Transverse colon (tissue), 4 donors: ENCODE measurements around the gene HOXD10. TPM values are rescaled to one million over a fixed set of nuclear protein-coding genes. Genes with fewer than 3 reads are reported as not detected.
A peak's percentile ranks its signal among the peaks of the same experiment; 100 is the strongest.

Source experiments
- DNase-seq: peaks from one replicate; pipeline ENCODE4 v3.0.0-alpha.2; 2019
- H3K27ac ChIP-seq, 4 donors: fragments of 200-600 bp; sonication (generic); 2 replicates each; pipeline ENCODE4 v1.5.1; 2016 to 2018; ENCODE audit warnings: inconsistent platforms in 4 of 4
- H3K27me3 ChIP-seq: fragments of 200-600 bp; sonication (generic); 2 replicates; pipeline ENCODE4 v1.5.1; 2017; ENCODE audit warnings: inconsistent platforms
- H3K36me3 ChIP-seq, 4 donors: fragments of 200-600 bp; sonication (generic); 2 replicates each; pipeline ENCODE4 v1.5.1; 2017 to 2019; ENCODE audit warnings: inconsistent platforms in 4 of 4
- H3K4me1 ChIP-seq, 4 donors: fragments of 200-600 bp; sonication (generic); 2 replicates each; pipeline ENCODE4 v1.5.1; 2017 to 2020; ENCODE audit warnings: inconsistent platforms in 4 of 4
- H3K4me3 ChIP-seq, 4 donors: fragments of 200-600 bp; sonication (generic); 1 replicate in 1 of 4; 2 replicates in 3 of 4; pipeline versions ENCODE4 v1.5.1 to v1.6.1; 2017 to 2019; ENCODE audit warnings: inconsistent platforms in 4 of 4
- H3K9me3 ChIP-seq, 2 donors: fragments of 200-600 bp; sonication (generic); 2 replicates each; pipeline ENCODE4 v1.5.1; 2017 to 2019; ENCODE audit warnings: inconsistent platforms in 2 of 2
- EP300 ChIP-seq: sonication (generic); formaldehyde crosslinking; IDR thresholded peaks from one replicate; pipeline ENCODE4 v1.6.1; 2017; ENCODE audit warnings: antibody characterized with exemption, low read depth
- POLR2A ChIP-seq: fragments of 450-650 bp; IDR thresholded peaks from one replicate; pipeline ENCODE4 v1.6.1; 2016; ENCODE audit warnings: antibody characterized with exemption, mild to moderate bottlenecking, moderate library complexity
- POLR2AphosphoS5 ChIP-seq, 3 donors: sonication (generic); formaldehyde crosslinking; IDR thresholded peaks; one replicate each; pipeline ENCODE4 v1.6.1; 2016; ENCODE audit warnings: antibody characterized with exemption in 3 of 3
- WGBS, 2 donors: methylation state at CpG; one replicate each; pipeline ENCODE4 v1.1.5; 2018; ENCODE audit warnings: low coverage in 1 of 2; 5-methylcytosine and 5-hydroxymethylcytosine counted together
- in situ Hi-C, 4 donors: fragments of 200-750 bp; cut with MboI; loops; one replicate each; pipeline versions ENCODE4 v1.15.0 to v1.15.1; 2017; ENCODE audit warnings: low sequenced_read_pairs in 3 of 4, low pct_ligation_motif_present in 1 of 4, low pct_unique_long_range_greater_than_20kb in 1 of 4
- intact Hi-C: fragments of 100-400 bp; cut with DNase I; formaldehyde crosslinking; loops from one replicate; pipeline ENCODE4 v1.15.1; 2023; ENCODE audit warnings: low total_unique reads
- total RNA-seq, 4 donors: library from RNA; depleted of rRNA; stranded (reverse); fragments of >200 nt; gene quantifications; one replicate each; pipeline ENCODE4 v1.1.0, GENCODE V29; 2016
- TF ChIP-seq, protein P1 (sequence below), 5 experiments: fragments of 200-600 bp in 3 of 5; fragments of 450-650 bp in 2 of 5; sonication (generic) in 3 of 5; IDR thresholded peaks; 1 replicate in 2 of 5; 2 replicates in 3 of 5; pipeline ENCODE4 v1.5.1; 2016 to 2017; ENCODE audit warnings: antibody characterized with exemption in 5 of 5, inconsistent platforms in 3 of 5, mild to moderate bottlenecking in 2 of 5, moderate library complexity in 1 of 5

Gene HOXD10
- total RNA-seq, 4 donors from 2014 or later = 1.1 to 25.1 (median 7.6) TPM

- H3K4me3 ChIP-seq = no peak overlapping the region
- in situ Hi-C loops = loop anchor here in 3 of 4 donors (10.0 to 25.0 kb wide), 3 partner anchors 409 to 667 kb away; no protein-coding TSS in a partner anchor
Measured at GRCh38 chr2:176145085-176145969, 28.7 kb downstream of the HOXD10 start.

DNA sequence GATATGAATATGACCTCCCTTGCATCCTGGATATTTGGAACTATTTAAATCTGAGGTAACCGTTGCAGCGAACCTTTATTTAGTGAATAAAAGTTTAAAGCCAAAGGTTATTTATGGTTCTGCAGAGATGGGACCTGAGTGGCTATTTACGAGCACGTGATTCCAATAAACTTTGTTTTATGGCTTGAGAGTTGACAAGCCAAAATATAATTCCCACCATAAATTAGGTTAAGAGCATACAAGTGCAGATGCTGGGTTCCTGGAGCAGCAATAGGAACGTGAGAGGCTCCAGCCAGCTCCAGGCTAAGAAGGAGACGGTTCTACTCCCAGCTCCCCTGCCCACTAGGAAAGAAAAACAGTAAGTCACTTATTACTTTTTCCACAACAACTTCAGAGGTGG lies 29.5 kb downstream of the HOXD10 start:
- peaks cover 10% of the 10 kb centered on the region for H3K27me3 ChIP-seq
- TF ChIP-seq EP300 (no peak), POLR2A (no peak), POLR2AphosphoS5 (IDR thresholded peaks at IDR 0.05) (peak in 1 of 3 donors; percentile 51)
- TF ChIP-seq, protein P1, sequence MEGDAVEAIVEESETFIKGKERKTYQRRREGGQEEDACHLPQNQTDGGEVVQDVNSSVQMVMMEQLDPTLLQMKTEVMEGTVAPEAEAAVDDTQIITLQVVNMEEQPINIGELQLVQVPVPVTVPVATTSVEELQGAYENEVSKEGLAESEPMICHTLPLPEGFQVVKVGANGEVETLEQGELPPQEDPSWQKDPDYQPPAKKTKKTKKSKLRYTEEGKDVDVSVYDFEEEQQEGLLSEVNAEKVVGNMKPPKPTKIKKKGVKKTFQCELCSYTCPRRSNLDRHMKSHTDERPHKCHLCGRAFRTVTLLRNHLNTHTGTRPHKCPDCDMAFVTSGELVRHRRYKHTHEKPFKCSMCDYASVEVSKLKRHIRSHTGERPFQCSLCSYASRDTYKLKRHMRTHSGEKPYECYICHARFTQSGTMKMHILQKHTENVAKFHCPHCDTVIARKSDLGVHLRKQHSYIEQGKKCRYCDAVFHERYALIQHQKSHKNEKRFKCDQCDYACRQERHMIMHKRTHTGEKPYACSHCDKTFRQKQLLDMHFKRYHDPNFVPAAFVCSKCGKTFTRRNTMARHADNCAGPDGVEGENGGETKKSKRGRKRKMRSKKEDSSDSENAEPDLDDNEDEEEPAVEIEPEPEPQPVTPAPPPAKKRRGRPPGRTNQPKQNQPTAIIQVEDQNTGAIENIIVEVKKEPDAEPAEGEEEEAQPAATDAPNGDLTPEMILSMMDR (IDR thresholded peaks at IDR 0.05) = no peak
- in situ Hi-C loops (loop anchor here in 3 of 4 donors (10.0 to 25.0 kb wide), 3 partner anchors 409 to 666 kb away; no protein-coding TSS in a partner anchor), intact Hi-C loops (no loop called here)
- no peaks in the 10 kb centered on the region for H3K9me3 ChIP-seq
- no peak overlapping the region for H3K4me3 ChIP-seq
- peak overlapping the region in 1 of 4 donors; percentile 43 for H3K27ac ChIP-seq
- H3K36me3 ChIP-seq = no peaks in the 10 kb centered on the region
- peaks cover 8 to 35% (median 21%) of the 10 kb centered on the region in 4 donors for H3K4me1 ChIP-seq
- WGBS, 2 donors = 14 to 19% methylated on average over 3 to 6 of the region's 6 CpGs
- no peak for DNase-seq

More at GRCh38 chr2:176145085-176145969, 28.7 kb downstream of the HOXD10 start:
- Histone ChIP-seq H3K4me1 (peaks cover 12 to 42% (median 27%) of the 10 kb centered on the region in 4 donors), H3K9me3 (no peaks in the 10 kb centered on the region), H3K27ac (peak overlapping the region in 2 of 4 donors; percentile 15 to 43), H3K27me3 (peaks cover 16% of the 10 kb centered on the region), H3K36me3 (no peaks in the 10 kb centered on the region)
- no peak for DNase-seq
- TF ChIP-seq EP300 = no peak
- TF ChIP-seq, protein P1 (IDR thresholded peaks at IDR 0.05) = no peak
- no peak for TF ChIP-seq POLR2AphosphoS5 (IDR thresholded peaks at IDR 0.05)
- TF ChIP-seq POLR2A = no peak
- WGBS, 2 donors = 57 to 60% methylated on average over 1 to 4 of the region's 4 CpGs
- intact Hi-C loops = no loop called here

DNA sequence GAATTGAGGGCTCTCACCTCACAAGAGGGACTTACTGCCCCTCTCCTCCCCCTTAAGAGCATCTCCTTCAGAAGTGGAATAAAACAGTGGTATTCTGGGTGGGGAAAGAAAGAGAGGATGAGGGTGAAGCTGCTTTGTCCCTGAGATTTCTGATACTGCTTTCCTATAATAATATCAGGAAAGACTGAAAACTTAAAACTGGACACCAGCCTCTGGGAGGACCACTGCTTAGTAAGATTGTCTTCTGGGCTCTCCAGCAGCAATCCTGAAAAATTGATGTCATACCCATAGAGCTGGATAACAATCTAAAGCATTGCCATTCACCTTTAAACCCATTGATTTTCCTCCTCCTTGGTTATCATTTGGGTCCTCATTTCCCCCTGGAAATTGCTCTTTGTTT lies 30.1 kb downstream of the HOXD10 start:
- Histone ChIP-seq H3K27ac (no peak overlapping the region), H3K4me1 (peaks cover 8 to 32% (median 19%) of the 10 kb centered on the region in 4 donors), H3K4me3 (no peak overlapping the region), H3K9me3 (no peaks in the 10 kb centered on the region), H3K36me3 (no peaks in the 10 kb centered on the region), H3K27me3 (peaks cover 12% of the 10 kb centered on the region)
- DNase-seq = no peak
- intact Hi-C loops = no loop called here
- TF ChIP-seq, protein P1 (IDR thresholded peaks at IDR 0.05) = no peak
- TF ChIP-seq POLR2AphosphoS5 (IDR thresholded peaks at IDR 0.05) (no peak), POLR2A (no peak), EP300 (no peak)
- in situ Hi-C loops = loop anchor here in 3 of 4 donors (10.0 to 25.0 kb wide), 3 partner anchors 408 to 666 kb away; no protein-coding TSS in a partner anchor

DNA sequence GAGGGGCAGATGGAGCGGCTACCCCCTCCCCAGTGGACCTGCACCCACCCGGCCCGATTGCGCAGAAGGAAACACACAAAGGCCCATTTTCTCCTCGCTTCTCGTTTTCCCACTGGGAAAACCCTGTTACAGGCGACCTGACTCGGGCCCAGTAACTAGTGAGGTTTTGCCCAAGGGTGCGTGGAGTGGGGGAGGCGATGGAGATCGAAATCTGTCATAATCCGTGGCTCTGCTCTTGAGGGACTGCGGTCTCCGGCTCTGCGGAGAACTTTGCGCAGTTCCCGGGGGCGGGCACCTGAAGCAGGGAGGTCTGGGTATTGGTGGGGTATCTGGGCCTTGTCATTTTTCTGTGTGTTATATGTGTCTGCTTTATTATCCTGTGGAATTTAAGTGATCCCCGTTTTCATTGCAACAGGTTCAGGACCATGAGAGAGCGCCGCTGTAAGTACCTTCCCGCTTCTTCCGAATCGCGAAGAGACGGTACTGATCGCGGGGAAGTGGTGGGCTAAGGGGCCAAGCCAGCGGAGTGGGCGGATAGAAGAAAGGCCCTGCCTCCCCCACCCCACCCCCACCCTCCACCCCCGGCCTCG lies 30.7 kb downstream of the HOXD10 start:
- DNase-seq = no peak
- in situ Hi-C loops = loop anchor here in 3 of 4 donors (10.0 to 25.0 kb wide), 3 partner anchors 407 to 665 kb away; no protein-coding TSS in a partner anchor
- Histone ChIP-seq H3K4me3 (no peak overlapping the region), H3K4me1 (peaks cover 8 to 32% (median 19%) of the 10 kb centered on the region in 4 donors), H3K9me3 (no peaks in the 10 kb centered on the region), H3K27ac (no peak overlapping the region), H3K36me3 (no peaks in the 10 kb centered on the region), H3K27me3 (peaks cover 15% of the 10 kb centered on the region)
- WGBS, 2 donors = 75 to 77% methylated on average over 9 to 32 of the region's 32 CpGs
- TF ChIP-seq POLR2AphosphoS5 (IDR thresholded peaks at IDR 0.05) (no peak), POLR2A (no peak), EP300 (no peak)
- TF ChIP-seq, protein P1 (IDR thresholded peaks at IDR 0.05) = no peak
- intact Hi-C loops = no loop called here
